Raji (cell line): ENCODE results near the gene NKX1-2.

Source experiments
- POLR2A ChIP-seq: IDR thresholded peaks from 2 replicates; pipeline ENCODE4 v1.6.1; 2011; ENCODE audit warnings: low read depth, low read length, control low read depth; ENCODE audit not compliant: insufficient read depth

NKX1-2 gene

GRCh38 chr10:124415210-124415609, 34.6 kb downstream of the NKX1-2 start:
- TF ChIP-seq POLR2A: no peak

GRCh38 chr10:124414076-124414475, 35.8 kb downstream of the NKX1-2 start:
- TF ChIP-seq POLR2A: no peak

- TF ChIP-seq POLR2A: no peak
These were observed 40.1 kb downstream of the NKX1-2 start for GRCh38 chr10:124409696-124410095.

GRCh38 chr10:124408357-124408756, 41.5 kb downstream of the NKX1-2 start:
- TF ChIP-seq POLR2A: no peak

- no peak for TF ChIP-seq POLR2A
These were observed 42.4 kb downstream of the NKX1-2 start for GRCh38 chr10:124407456-124407855.

- no peak for TF ChIP-seq POLR2A
These were observed 46.3 kb downstream of the NKX1-2 start for GRCh38 chr10:124403548-124403947.

- no peak for TF ChIP-seq POLR2A
These were observed 47.6 kb downstream of the NKX1-2 start for GRCh38 chr10:124402273-124402672.

GRCh38 chr10:124401633-124402032, 48.2 kb downstream of the NKX1-2 start:
- TF ChIP-seq POLR2A: no peak
